Left ventricle myocardium inferior (tissue), 1 donor: ENCODE measurements around the gene SSBP3. TPM values are rescaled to one million over a fixed set of nuclear protein-coding genes. Genes with fewer than 3 reads are reported as not detected.

ENCODE experiments used
- DNase-seq: peaks from one replicate; pipeline ENCODE4 v3.0.0-alpha.2; 2020
- H3K27ac ChIP-seq: fragments of 200-600 bp; replicated peaks from 2 replicates; pipeline ENCODE4 v1.8.0; 2021
- H3K27me3 ChIP-seq: fragments of 200-600 bp; 2 replicates; pipeline ENCODE4 v1.8.0; 2021; ENCODE audit warnings: low read depth
- H3K36me3 ChIP-seq: fragments of 200-600 bp; 2 replicates; pipeline ENCODE4 v1.8.0; 2021
- H3K4me1 ChIP-seq: fragments of 200-600 bp; 2 replicates; pipeline ENCODE4 v1.8.0; 2021
- H3K4me3 ChIP-seq: fragments of 200-600 bp; 2 replicates; pipeline ENCODE4 v1.8.0; 2021; ENCODE audit warnings: mild to moderate bottlenecking, moderate library complexity
- H3K9me3 ChIP-seq: fragments of 200-600 bp; replicated peaks from 2 replicates; pipeline ENCODE4 v1.8.0; 2021
- CTCF ChIP-seq: fragments of 200-600 bp; IDR thresholded peaks from 2 replicates; pipeline ENCODE4 v1.8.0; 2021; ENCODE audit warnings: antibody characterized with exemption, mild to moderate bottlenecking, borderline replicate concordance
- intact Hi-C: fragments of 100-400 bp; cut with micrococcal nuclease; formaldehyde crosslinking; loops from one replicate; pipeline ENCODE4 v1.11.0; 2022
- total RNA-seq: library from RNA; stranded (reverse); fragmentation: NEBNext Ultra II Directional; extraction: Animal tissue kit (Norgen Biotek cat#: 25700); gene quantifications from one replicate; pipeline ENCODE4 v1.2.1, GENCODE V29; 2021
- donor health status: DM: no; HTN: yes; CAD: no; lungs with severe emphysema.

SSBP3 gene
- total RNA-seq, 1 donor from 2014 or later = 57.7 TPM

GRCh38 chr1:54266908-54267307, 139.3 kb downstream of the SSBP3 start:
- H3K27ac ChIP-seq = no peak overlapping the region
- H3K36me3 ChIP-seq = no peaks in the 10 kb centered on the region

DNA sequence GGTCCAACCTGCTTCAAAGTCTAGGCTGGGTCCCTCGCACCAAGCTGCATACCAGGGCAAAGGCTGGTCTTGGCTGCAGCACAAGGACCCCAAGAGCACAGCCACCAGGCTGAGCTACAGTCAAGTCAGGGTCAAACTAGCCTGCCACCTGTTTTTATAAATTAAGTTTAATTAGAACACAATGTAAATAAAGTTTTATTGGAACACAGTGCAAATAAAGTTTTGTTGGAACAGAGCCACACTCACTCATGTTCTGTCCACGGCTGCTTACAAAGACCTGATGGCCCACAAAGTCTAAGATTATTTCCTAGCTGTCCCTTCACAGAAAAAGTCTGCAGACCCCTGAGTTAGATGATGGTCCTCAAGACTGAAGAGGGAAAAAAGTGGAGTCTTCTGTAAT, 140.0 kb downstream of the SSBP3 start:
- no peak for TF ChIP-seq CTCF
- DNase-seq = no peak
- H3K9me3 ChIP-seq = no peaks in the 10 kb centered on the region
- H3K4me3 ChIP-seq = no peak overlapping the region
- H3K27me3 ChIP-seq = no peaks in the 10 kb centered on the region
- intact Hi-C loops = no loop called here
- H3K27ac ChIP-seq = no peak overlapping the region
- no peaks in the 10 kb centered on the region for H3K36me3 ChIP-seq
- peaks cover 43% of the 10 kb centered on the region for H3K4me1 ChIP-seq

More at GRCh38 chr1:54266908-54267307, 139.3 kb downstream of the SSBP3 start:
- no peaks in the 10 kb centered on the region for H3K9me3 ChIP-seq
- H3K4me3 ChIP-seq = no peak overlapping the region
- peaks cover 50% of the 10 kb centered on the region for H3K4me1 ChIP-seq
- no peak for DNase-seq
- intact Hi-C loops = no loop called here
- no peak for TF ChIP-seq CTCF
- no peaks in the 10 kb centered on the region for H3K27me3 ChIP-seq

DNA sequence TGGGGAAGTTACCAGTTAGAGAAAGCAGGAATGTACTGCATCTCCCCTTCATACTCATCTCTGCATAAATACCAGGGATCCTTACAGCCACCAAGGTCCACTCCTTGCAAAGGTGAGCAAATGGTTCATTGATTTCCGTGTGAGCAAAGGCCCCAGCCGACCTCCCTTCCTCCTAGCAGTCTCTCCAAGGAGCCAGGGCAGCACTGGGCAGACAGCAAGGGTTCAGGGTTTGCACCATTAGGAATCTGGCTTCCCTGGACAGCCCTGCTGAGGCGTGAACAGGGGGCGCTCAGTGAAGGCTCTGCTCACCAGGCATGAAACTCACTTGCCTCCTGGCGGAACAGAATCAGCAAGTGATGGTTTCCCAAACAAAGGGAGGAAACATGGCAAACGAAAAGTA, 140.5 kb downstream of the SSBP3 start:
- no peak overlapping the region for H3K27ac ChIP-seq
- peaks cover 37% of the 10 kb centered on the region for H3K4me1 ChIP-seq
- H3K27me3 ChIP-seq = no peaks in the 10 kb centered on the region
- no peak overlapping the region for H3K4me3 ChIP-seq
- H3K36me3 ChIP-seq = no peaks in the 10 kb centered on the region
- TF ChIP-seq CTCF = no peak
- intact Hi-C loops = no loop called here
- no peaks in the 10 kb centered on the region for H3K9me3 ChIP-seq
- DNase-seq = no peak

- H3K4me3 ChIP-seq = no peak overlapping the region
- H3K9me3 ChIP-seq = no peaks in the 10 kb centered on the region
- peaks cover 37% of the 10 kb centered on the region for H3K4me1 ChIP-seq
- no peak for TF ChIP-seq CTCF
- H3K27ac ChIP-seq = no peak overlapping the region
- no peaks in the 10 kb centered on the region for H3K36me3 ChIP-seq
- no peaks in the 10 kb centered on the region for H3K27me3 ChIP-seq
- intact Hi-C loops = no loop called here
- DNase-seq = no peak
Measured at GRCh38 chr1:54265126-54265525, 141.1 kb downstream of the SSBP3 start.

- intact Hi-C loops = no loop called here
- no peaks in the 10 kb centered on the region for H3K9me3 ChIP-seq
- no peak overlapping the region for H3K4me3 ChIP-seq
- H3K36me3 ChIP-seq = no peaks in the 10 kb centered on the region
- H3K4me1 ChIP-seq = peaks cover 28% of the 10 kb centered on the region
- no peak for TF ChIP-seq CTCF
- DNase-seq = no peak
- H3K27me3 ChIP-seq = no peaks in the 10 kb centered on the region
- no peak overlapping the region for H3K27ac ChIP-seq
Measured at GRCh38 chr1:54263601-54264226, 142.5 kb downstream of the SSBP3 start.
